IMR-90 (cell line): ENCODE data around the gene DIABLO. TPM values are rescaled to one million over a fixed set of nuclear protein-coding genes. Genes with fewer than 3 reads are reported as not detected.

Experiments used
- ATAC-seq: fragments of 200-7000 bp; cut with Tn5 transposase; 2 replicates; pipeline ENCODE4 v1.9.1; 2020; ENCODE audit warnings: low read depth, mild to moderate bottlenecking, moderate library complexity
- BruUV-seq: library from RNA; stranded (reverse); fragments of 400-500 nt; replicated peaks from 2 replicates; lab custom pipeline; 2021; lab: Mats Ljungman, UMichigan
- CTCF ChIA-PET: fragments of 300-600 bp; formaldehyde crosslinking; extraction: SDS; loops from one replicate; lab custom pipeline; 2021; ENCODE audit warnings: antibody characterized with exemption; lab: Yijun Ruan, JAX
- POLR2A ChIA-PET: fragments of 300-600 bp; sonication (Branson Sonifier 250); formaldehyde crosslinking; loops from one replicate; lab custom pipeline; 2022; ENCODE audit warnings: antibody characterized with exemption; ENCODE audit not compliant: unreplicated experiment; lab: Charles Lee
- DNase-seq: peaks from one replicate; pipeline ENCODE4 v3.0.0; 2013
- H2AFZ ChIP-seq: replicated peaks from 2 replicates; pipeline ENCODE3; 2013; ENCODE audit warnings: low read length, mild to moderate bottlenecking; ENCODE audit not compliant: poor library complexity
- H2AK5ac ChIP-seq: 2 replicates; pipeline ENCODE4 v1.6.1; 2013; ENCODE audit warnings: low read depth, low read length, inconsistent platforms
- H2AK9ac ChIP-seq: replicated peaks from 2 replicates; pipeline ENCODE3; 2013; ENCODE audit warnings: mild to moderate bottlenecking, low read depth, low read length, moderate library complexity; ENCODE audit not compliant: poor library complexity
- H2BK120ac ChIP-seq: 2 replicates; pipeline ENCODE4 v1.6.1; 2013; ENCODE audit warnings: low read depth, low read length, inconsistent platforms
- H2BK15ac ChIP-seq: 3 replicates; pipeline ENCODE4 v1.6.1; 2013; ENCODE audit warnings: low read depth, low read length, inconsistent platforms
- H2BK20ac ChIP-seq: 2 replicates; pipeline ENCODE4 v1.6.1; 2013; ENCODE audit warnings: low read depth, mild to moderate bottlenecking, inconsistent platforms, low read length, moderate library complexity
- H2BK5ac ChIP-seq: 2 replicates; pipeline ENCODE4 v1.6.1; 2013; ENCODE audit warnings: mild to moderate bottlenecking, low read depth, low read length, inconsistent platforms; ENCODE audit not compliant: poor library complexity, severe bottlenecking
- H3K14ac ChIP-seq: replicated peaks from 2 replicates; pipeline ENCODE4 v1.6.1; 2013; ENCODE audit warnings: low read depth, low read length, inconsistent platforms
- H3K18ac ChIP-seq: 2 replicates; pipeline ENCODE4 v1.6.1; 2013; ENCODE audit warnings: low read depth, low read length, control low read depth
- H3K23ac ChIP-seq: 2 replicates; pipeline ENCODE4 v1.6.1; 2013; ENCODE audit warnings: low read depth, low read length, inconsistent platforms
- H3K27ac ChIP-seq: 2 replicates; pipeline ENCODE4 v1.5.1; 2013; ENCODE audit warnings: mild to moderate bottlenecking, control low read depth, low read length; ENCODE audit not compliant: insufficient read depth
- H3K27me3 ChIP-seq: 2 replicates; pipeline ENCODE4 v1.6.1; 2013; ENCODE audit warnings: low read length; ENCODE audit not compliant: control insufficient read depth, insufficient read depth
- H3K36me3 ChIP-seq: 2 replicates; pipeline ENCODE4 v1.6.1; 2013; ENCODE audit warnings: low read length, mixed read lengths; ENCODE audit not compliant: control insufficient read depth, insufficient read depth
- H3K4ac ChIP-seq: 2 replicates; pipeline ENCODE4 v1.6.1; 2013; ENCODE audit warnings: low read depth, low read length, inconsistent platforms
- H3K4me1 ChIP-seq: 2 replicates; pipeline ENCODE4 v1.6.1; 2013; ENCODE audit warnings: low read length, mixed read lengths; ENCODE audit not compliant: control insufficient read depth, insufficient read depth
- H3K4me2 ChIP-seq: 2 replicates; pipeline ENCODE4 v1.6.1; 2013; ENCODE audit warnings: low read depth, mild to moderate bottlenecking, control low read depth, low read length, moderate library complexity
- H3K4me3 ChIP-seq: 2 replicates; pipeline ENCODE4 v1.5.1; 2013; ENCODE audit warnings: low read depth, mild to moderate bottlenecking, control low read depth, low read length, moderate library complexity; ENCODE audit not compliant: insufficient read depth
- H3K56ac ChIP-seq: 2 replicates; pipeline ENCODE4 v1.6.1; 2013; ENCODE audit warnings: low read length, inconsistent platforms; ENCODE audit not compliant: insufficient read depth; ENCODE audit errors: extremely low read depth
- H3K79me1 ChIP-seq, 2 experiments: 2 replicates each; pipeline ENCODE4 v1.6.1; 2013; ENCODE audit warnings: low read length in 2 of 2, inconsistent platforms in 1 of 2, low read depth in 1 of 2
- H3K9ac ChIP-seq: 2 replicates; pipeline ENCODE4 v1.6.1; 2013; ENCODE audit warnings: low read depth, low read length, control low read depth
- H3K9me1 ChIP-seq: 2 replicates; pipeline ENCODE4 v1.6.1; 2013; ENCODE audit warnings: low read length, inconsistent platforms; ENCODE audit not compliant: insufficient read depth
- H3K9me3 ChIP-seq: 2 replicates; pipeline ENCODE4 v1.6.1; 2013; ENCODE audit warnings: low read length; ENCODE audit not compliant: control insufficient read depth, insufficient read depth
- H4K20me1 ChIP-seq: 2 replicates; pipeline ENCODE4 v1.6.1; 2013; ENCODE audit warnings: low read length, inconsistent platforms; ENCODE audit not compliant: insufficient read depth
- H4K5ac ChIP-seq: 2 replicates; pipeline ENCODE4 v1.6.1; 2013; ENCODE audit warnings: mild to moderate bottlenecking, low read depth, low read length, control low read depth
- H4K8ac ChIP-seq, 2 experiments: 2 replicates each; pipeline ENCODE4 v1.6.1; 2013; ENCODE audit warnings: low read depth in 2 of 2, low read length in 2 of 2, control low read depth in 1 of 2, inconsistent platforms in 1 of 2
- H4K91ac ChIP-seq: 2 replicates; pipeline ENCODE4 v1.6.1; 2013; ENCODE audit warnings: low read depth, low read length, inconsistent platforms; ENCODE audit not compliant: insufficient read depth
- MAFK ChIP-seq: IDR thresholded peaks from 2 replicates; pipeline ENCODE4 v1.6.1; 2012; ENCODE audit warnings: low read depth, low read length, improper control_type of control experiment
- MAZ ChIP-seq: IDR thresholded peaks from 2 replicates; pipeline ENCODE4 v1.6.1; 2012; ENCODE audit warnings: low read depth, mild to moderate bottlenecking, low read length, improper control_type of control experiment, moderate library complexity, borderline replicate concordance
- POLR2A ChIP-seq: IDR thresholded peaks from 2 replicates; pipeline ENCODE4 v1.6.1; 2012; ENCODE audit warnings: mild to moderate bottlenecking, low read depth, low read length
- RAD21 ChIP-seq: IDR thresholded peaks from 2 replicates; pipeline ENCODE4 v1.6.1; 2012; ENCODE audit warnings: low read length, improper control_type of control experiment
- SMC3 ChIP-seq: fragments of 150-350 bp; IDR thresholded peaks from 2 replicates; pipeline ENCODE4 v1.6.1; 2016; ENCODE audit warnings: low read depth, mild to moderate bottlenecking, antibody characterized with exemption, low read length, moderate library complexity
- WGBS, 2 experiments: methylation state at CpG; one replicate each; pipeline versions ENCODE4 v1.1.5 to v1.1.7; 2013; ENCODE audit warnings: missing lambda C conversion rate in 2 of 2; ENCODE audit not compliant: insufficient read length in 1 of 2; ENCODE audit errors: extremely low coverage in 2 of 2; 5-methylcytosine and 5-hydroxymethylcytosine counted together
- dilution Hi-C: fragments of 300-500 bp; cut with HindIII; formaldehyde crosslinking; loops from one replicate; pipeline ENCODE4 v1.14.3; 2018; ENCODE audit warnings: low sequenced_read_pairs; ENCODE audit not compliant: unreplicated experiment
- in situ Hi-C: fragments of 300-500 bp; cut with MboI; formaldehyde crosslinking; loops from 3 replicates; pipeline ENCODE4 v1.14.3; 2019; ENCODE audit warnings: low sequenced_read_pairs, inconsistent platforms, mixed read lengths
- intact Hi-C: fragments of 100-400 bp; cut with micrococcal nuclease; formaldehyde crosslinking; loops from 2 replicates; pipeline ENCODE4 v1.10.0; 2022
- polyA plus RNA-seq, 3 experiments: library from polyadenylated mRNA; depleted of rRNA; stranded (reverse); fragments of >200 nt; gene quantifications; 2 replicates each; pipeline ENCODE4 v1.2.3, GENCODE V29; 2012; ENCODE audit warnings: low replicate concordance in 1 of 3
- total RNA-seq: library from RNA; depleted of rRNA; stranded (reverse); fragments of >200 nt; gene quantifications from 2 replicates; pipeline ENCODE4 v1.2.3, GENCODE V29; 2012
- TF ChIP-seq, protein P1 (sequence below): conservative IDR thresholded peaks from 2 replicates; pipeline ENCODE4 v1.5.1; 2012; ENCODE audit warnings: mild to moderate bottlenecking, low read depth, low read length, improper control_type of control experiment

Gene DIABLO
- total and polyA plus RNA-seq, 2 of the 4 experiments (the other 2 are of a cell fraction) = 69.7 to 102 TPM

DNA sequence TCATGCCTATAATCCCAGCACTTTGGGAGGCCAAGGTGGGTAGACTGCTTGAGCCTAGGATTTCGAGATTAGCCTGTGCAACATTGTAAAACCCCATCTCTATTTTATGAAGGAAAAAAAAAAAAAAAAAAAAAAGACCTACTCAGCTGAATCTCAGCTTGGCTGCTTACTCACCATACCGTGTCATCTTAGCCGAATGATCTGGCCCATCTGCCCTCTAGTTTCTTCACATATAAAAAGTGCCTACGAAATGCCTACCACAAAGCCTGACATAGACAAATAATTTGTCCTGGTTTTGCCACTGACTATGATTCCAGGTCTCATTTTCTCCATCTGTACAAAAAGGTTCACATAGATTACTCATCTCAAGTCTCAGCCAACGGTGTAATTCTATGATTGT is 10.1 kb downstream of the DIABLO start:
- Histone ChIP-seq H3K4me2 (no peak overlapping the region), H3K18ac (no peak overlapping the region), H2AK5ac (no peak overlapping the region), H2BK20ac (no peak overlapping the region), H3K27ac (no peak overlapping the region), H4K8ac (no peak overlapping the region), H2AFZ (no peak overlapping the region), H3K9ac (no peak overlapping the region), H3K9me3 (no peaks in the 10 kb centered on the region), H2BK5ac (no peak overlapping the region), H2AK9ac (no peak overlapping the region), H3K4ac (no peak overlapping the region), H3K27me3 (no peaks in the 10 kb centered on the region), H3K9me1 (0 out of 2 replicates have a peak, but pooled peaks cover 2% of the 10 kb centered on the region), H4K91ac (no peak overlapping the region), H4K5ac (no peak overlapping the region), H3K14ac (no peak overlapping the region), H3K56ac (no peak overlapping the region), H3K79me1 (peaks cover 16 to 27% of the 10 kb centered on the region in 2 experiments; a peak in 3 of 4 replicates), H2BK15ac (no peak overlapping the region), H3K36me3 (peaks cover 46% of the 10 kb centered on the region), H3K4me3 (no peak overlapping the region), H4K20me1 (peaks cover 4% of the 10 kb centered on the region; the same call in 1 of the 2 replicates), H3K23ac (no peak overlapping the region), H3K4me1 (no peaks in the 10 kb centered on the region), H2BK120ac (no peak overlapping the region)
- in situ Hi-C loops (no loop called here), dilution Hi-C loops (no loop called here), intact Hi-C loops (no loop called here)
- no peak for TF ChIP-seq SMC3
- TF ChIP-seq MAFK = peak; percentile 55
- TF ChIP-seq, protein P1, sequence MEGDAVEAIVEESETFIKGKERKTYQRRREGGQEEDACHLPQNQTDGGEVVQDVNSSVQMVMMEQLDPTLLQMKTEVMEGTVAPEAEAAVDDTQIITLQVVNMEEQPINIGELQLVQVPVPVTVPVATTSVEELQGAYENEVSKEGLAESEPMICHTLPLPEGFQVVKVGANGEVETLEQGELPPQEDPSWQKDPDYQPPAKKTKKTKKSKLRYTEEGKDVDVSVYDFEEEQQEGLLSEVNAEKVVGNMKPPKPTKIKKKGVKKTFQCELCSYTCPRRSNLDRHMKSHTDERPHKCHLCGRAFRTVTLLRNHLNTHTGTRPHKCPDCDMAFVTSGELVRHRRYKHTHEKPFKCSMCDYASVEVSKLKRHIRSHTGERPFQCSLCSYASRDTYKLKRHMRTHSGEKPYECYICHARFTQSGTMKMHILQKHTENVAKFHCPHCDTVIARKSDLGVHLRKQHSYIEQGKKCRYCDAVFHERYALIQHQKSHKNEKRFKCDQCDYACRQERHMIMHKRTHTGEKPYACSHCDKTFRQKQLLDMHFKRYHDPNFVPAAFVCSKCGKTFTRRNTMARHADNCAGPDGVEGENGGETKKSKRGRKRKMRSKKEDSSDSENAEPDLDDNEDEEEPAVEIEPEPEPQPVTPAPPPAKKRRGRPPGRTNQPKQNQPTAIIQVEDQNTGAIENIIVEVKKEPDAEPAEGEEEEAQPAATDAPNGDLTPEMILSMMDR = no peak
- no peak for TF ChIP-seq RAD21
- TF ChIP-seq POLR2A = no peak
- TF ChIP-seq MAZ = no peak
- ChIA-PET CTCF (interaction anchor here (0.6 to 1.7 kb wide), 4 partner anchors 9 to 674 kb away, joined by 3 to 5 read pairs (median 4); partner anchors contain the start of gene PSMD9), POLR2A (no interaction called here)
- DNase-seq (peak; percentile 59), ATAC-seq (no peak)
- 79% methylated on average over 3 of the region's 5 CpGs; no CpG with 5 or more reads in 1 of the 2 experiments for WGBS, 2 experiments
- BruUV-seq = no TSS peak
